Fibroblast of skin of scalp (primary cell): ENCODE results near the gene BUD31.
"Not testable (repeated sequence)": the region's sequence is repeated elsewhere in the genome, so short reads cannot be mapped to it uniquely, and the experiment has no call there.

Experiments used
- DNase-seq: peaks from one replicate; pipeline ENCODE4 v3.0.0-alpha.2; 2013

BUD31 gene

GRCh38 chr7:99380823-99381663 lies 27.7 kb upstream of the BUD31 start:
- no peak for DNase-seq

GRCh38 chr7:99381664-99382075 lies 27.1 kb upstream of the BUD31 start:
- DNase-seq = no peak

DNA sequence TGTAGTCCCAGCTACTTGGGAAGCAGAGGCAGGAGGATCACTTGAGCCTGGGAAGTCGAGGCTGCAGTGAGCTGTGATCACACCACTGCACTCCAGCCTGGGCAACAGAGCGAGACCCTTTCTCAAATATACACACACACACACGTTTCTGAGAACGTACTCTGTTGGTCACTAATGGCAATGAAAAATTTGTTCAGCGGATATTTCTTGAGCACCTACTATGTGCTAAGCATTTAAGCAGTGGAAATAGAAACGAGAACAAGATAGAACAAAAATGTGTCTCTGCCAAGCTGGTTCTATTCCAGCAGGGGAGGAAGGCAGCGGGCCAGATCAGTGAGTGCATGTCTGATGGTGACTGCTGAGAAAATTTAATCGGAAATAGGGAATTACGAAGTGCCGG lies 25.6 kb upstream of the BUD31 start:
- DNase-seq = no peak

- no peak for DNase-seq
These were observed 24.9 kb upstream of the BUD31 start for GRCh38 chr7:99383791-99384370.

DNA sequence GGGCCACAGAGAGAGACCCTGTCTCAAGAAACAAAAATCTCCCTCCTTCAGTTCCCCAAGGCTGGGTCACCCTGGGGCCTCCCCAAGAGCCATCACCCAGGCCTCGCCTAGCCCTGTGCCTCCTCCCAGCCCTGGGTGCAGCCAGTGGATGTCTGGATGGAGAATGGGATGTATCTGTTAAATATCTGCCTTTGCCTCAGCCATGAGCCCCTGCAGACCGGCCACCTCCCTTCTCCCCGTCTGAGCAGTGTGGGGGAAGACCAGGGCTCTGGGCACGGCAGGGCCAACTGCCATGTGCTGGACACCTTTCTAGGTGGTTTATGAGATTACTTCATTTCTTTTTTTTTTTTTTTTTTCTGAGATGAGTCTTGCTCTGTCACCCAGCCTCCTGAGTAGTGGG lies 24.2 kb upstream of the BUD31 start:
- DNase-seq = no peak

GRCh38 chr7:99385564-99385963 lies 23.2 kb upstream of the BUD31 start:
- no peak for DNase-seq

- DNase-seq = peak; percentile 46
These were observed 22.1 kb upstream of the BUD31 start for GRCh38 chr7:99386584-99387238.

GRCh38 chr7:99387239-99387635 lies 21.5 kb upstream of the BUD31 start:
- not testable (repeated sequence) for DNase-seq

DNA sequence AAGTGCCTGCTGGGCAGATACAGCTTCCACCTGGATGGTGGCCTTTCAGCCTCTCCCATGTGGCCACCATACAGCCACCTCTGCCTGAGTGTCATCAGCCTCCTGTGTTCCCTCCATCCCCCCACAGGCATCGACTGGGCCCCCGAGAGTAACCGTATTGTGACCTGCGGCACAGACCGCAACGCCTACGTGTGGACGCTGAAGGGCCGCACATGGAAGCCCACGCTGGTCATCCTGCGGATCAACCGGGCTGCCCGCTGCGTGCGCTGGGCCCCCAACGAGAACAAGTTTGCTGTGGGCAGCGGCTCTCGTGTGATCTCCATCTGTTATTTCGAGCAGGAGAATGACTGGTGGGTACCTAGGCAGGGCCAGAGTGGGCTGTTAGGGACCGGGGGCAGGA lies 20.9 kb upstream of the BUD31 start:
- no peak for DNase-seq

DNA sequence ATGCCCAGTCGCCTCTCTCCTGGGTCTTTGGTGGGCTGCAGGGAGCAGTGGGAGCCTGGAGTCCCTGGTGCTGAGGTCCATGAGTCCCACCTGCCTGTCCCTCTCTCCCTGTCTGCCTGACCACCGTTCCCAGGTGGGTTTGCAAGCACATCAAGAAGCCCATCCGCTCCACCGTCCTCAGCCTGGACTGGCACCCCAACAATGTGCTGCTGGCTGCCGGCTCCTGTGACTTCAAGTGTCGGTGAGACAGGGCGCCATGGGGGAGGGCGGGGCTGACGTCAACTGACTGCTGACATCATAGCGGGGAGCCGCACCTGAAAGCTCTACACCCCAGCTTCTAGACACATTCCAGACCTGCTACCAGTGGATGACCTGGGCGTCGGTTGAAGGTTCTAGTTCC lies 19.0 kb upstream of the BUD31 start:
- no peak for DNase-seq

DNA sequence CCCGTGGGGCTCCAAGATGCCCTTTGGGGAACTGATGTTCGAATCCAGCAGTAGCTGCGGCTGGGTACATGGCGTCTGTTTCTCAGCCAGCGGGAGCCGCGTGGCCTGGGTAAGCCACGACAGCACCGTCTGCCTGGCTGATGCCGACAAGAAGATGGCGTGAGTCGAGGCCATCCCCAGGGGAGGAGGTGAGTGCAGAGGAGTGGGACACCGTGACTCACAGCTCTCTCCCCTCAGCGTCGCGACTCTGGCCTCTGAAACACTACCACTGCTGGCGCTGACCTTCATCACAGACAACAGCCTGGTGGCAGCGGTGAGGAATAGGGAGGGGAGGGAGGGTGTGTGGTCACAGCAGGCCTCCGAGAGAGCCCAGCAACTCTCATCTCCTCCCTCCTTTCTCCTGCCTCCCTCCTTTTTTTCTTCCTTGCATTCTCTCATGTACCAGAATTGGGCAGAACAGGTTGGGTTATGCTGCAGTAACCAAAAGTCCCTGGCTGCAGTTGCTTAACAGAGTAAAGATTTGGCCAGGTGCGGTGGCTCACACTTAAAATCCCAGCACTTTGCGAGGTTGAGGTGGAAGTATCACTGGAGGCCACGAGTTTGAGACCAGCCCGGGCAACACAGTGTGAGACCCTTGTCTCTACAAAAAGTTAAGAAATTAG lies 17.7 kb upstream of the BUD31 start:
- DNase-seq = no peak

DNA sequence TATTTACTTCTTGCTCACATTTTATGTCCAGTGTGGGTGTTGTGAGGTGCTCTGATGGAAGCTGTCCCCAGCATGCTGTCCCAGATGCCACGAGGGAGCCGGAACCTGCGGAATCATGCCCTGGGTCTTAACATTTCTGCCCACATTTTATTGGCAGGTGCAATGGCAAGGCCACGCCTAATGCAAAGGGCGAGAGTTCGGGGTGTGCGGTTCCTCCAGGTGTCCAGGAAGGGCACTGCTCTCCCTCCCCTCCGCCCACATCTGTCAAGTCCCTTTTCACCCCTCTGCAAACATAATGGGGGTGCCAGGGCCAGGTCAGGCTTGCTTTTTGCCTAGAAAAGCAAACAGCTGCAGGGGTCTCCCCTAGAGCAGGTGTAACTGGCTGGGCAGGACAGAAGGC lies 16.7 kb upstream of the BUD31 start:
- DNase-seq = no peak

- no peak for DNase-seq
These were observed 16.0 kb upstream of the BUD31 start for GRCh38 chr7:99392659-99393354.

DNA sequence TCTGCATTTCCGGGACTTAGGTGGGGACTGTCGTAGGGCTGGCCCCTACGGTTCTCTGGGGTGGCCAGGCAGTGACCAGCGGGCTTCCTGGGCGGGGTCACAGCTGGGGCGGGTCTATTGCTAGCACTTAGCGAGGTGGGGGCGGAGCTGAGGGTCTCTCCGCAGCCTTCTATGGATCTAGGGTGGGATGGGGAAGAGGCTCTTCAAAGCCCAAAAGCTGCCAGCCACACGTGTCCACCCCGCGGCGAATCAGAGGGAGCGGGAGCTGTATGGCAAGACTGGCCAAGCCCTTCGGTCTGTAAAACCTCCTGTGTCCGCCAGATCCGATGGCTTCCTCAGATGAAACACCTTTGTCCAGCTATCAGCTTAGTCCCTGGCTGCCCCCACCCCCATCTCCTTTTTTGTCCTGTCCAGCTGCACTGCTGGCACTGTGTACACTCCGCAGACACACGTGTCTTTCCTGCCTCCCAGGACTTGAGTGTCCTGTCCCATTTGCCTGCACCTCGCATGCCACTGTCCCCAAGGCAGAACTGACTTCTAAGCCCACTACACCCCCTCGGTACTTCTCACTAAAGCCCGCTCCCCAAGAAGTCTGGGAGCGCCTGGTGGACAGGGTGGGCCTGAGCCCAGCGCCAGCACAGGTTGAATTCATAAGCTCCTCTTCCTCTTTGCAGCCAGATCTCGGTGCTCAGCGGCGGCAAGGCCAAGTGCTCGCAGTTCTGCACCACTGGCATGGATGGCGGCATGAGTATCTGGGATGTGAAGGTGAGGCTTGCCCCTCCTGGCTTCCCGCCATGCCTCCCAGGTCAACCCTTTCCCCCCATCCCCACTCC lies 15.2 kb upstream of the BUD31 start:
- DNase-seq = no peak

DNA sequence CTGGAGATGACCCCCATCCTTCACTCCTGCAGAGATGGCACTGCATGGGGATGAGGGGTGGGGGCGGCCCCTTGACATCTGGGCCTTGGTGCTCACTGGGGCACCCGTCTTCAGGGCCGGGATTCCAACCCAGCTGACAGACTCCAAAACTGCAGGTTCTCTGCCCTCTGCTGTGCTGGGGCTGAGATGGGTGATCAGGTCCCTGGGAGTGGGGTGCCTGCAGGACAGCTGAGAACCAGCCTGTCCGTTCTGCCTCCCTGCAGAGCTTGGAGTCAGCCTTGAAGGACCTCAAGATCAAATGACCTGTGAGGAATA lies 14.6 kb upstream of the BUD31 start:
- no peak for DNase-seq

GRCh38 chr7:99395616-99396327 lies 13.0 kb upstream of the BUD31 start:
- no peak for DNase-seq

GRCh38 chr7:99396418-99397296 lies 12.1 kb upstream of the BUD31 start:
- no peak for DNase-seq

- no peak for DNase-seq
These were observed 11.3 kb upstream of the BUD31 start for GRCh38 chr7:99397297-99397983.

GRCh38 chr7:99398891-99399445 lies 9.8 kb upstream of the BUD31 start:
- no peak for DNase-seq
